ENCODE results near the gene CTF1. TPM values are rescaled to one million over a fixed set of nuclear protein-coding genes. Genes with fewer than 3 reads are reported as not detected.

The CTF1 gene
- total RNA-seq, 1 donor from 2014 or later = 5.1 TPM

DNA sequence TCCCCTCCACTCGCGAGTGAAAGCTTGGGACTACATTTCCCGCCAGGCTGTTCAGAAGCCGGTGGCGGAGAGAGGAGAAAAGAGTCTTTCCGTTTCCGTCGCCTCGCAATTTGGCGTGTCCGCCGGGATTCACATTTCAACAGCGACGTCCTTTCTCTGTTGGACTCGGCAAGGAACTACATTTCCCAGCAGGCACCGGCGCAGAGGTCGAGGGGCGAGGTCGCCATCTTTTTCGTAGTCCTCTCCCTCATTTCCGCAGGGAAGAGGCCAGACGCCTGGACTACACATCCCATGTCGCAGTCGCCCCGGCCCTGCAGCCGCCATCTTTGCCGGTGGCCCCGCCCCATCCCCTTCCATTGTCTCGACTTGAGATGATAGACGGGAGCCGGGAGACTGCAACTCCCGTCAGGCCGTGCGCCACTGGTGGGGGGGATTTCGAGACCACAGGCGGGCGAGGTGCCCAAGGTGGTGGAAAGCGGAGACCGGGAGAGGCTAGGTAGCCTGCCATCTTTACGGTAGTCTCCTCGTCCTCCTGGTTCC lies 26.1 kb downstream of the CTF1 start:
- H3K27ac Mint-ChIP-seq = peak overlapping the region; percentile 100
- peaks cover 2% of the 10 kb centered on the region for H3K36me3 Mint-ChIP-seq (ENCODE audit: insufficient read depth)
- no peak for TF ChIP-seq CTCF (IDR thresholded peaks at IDR 0.05; ENCODE audit: unreplicated experiment)
- H3K9me3 Mint-ChIP-seq (ENCODE audit: low read depth) = no peaks in the 10 kb centered on the region
- no peaks in the 10 kb centered on the region for H3K27me3 Mint-ChIP-seq
- peak overlapping the region; percentile 97 for H3K4me3 Mint-ChIP-seq (ENCODE audit: low read depth)
- peak; percentile 99 for DNase-seq (ENCODE audit: low spot score, unreplicated experiment)
- peaks cover 8% of the 10 kb centered on the region for H3K4me1 Mint-ChIP-seq (ENCODE audit: low read depth)

GRCh38 chr16:30922960-30923535 lies 26.6 kb downstream of the CTF1 start:
- Mint-ChIP-seq H3K36me3 (ENCODE audit: insufficient read depth) (peaks cover 2% of the 10 kb centered on the region), H3K4me1 (ENCODE audit: low read depth) (peaks cover 8% of the 10 kb centered on the region), H3K27me3 (no peaks in the 10 kb centered on the region), H3K4me3 (ENCODE audit: low read depth) (peak overlapping the region; percentile 97), H3K9me3 (ENCODE audit: low read depth) (no peaks in the 10 kb centered on the region), H3K27ac (peak overlapping the region; percentile 100)
- DNase-seq (ENCODE audit: low spot score, unreplicated experiment) = peak; percentile 96
- TF ChIP-seq CTCF (IDR thresholded peaks at IDR 0.05; ENCODE audit: unreplicated experiment) = no peak

DNA sequence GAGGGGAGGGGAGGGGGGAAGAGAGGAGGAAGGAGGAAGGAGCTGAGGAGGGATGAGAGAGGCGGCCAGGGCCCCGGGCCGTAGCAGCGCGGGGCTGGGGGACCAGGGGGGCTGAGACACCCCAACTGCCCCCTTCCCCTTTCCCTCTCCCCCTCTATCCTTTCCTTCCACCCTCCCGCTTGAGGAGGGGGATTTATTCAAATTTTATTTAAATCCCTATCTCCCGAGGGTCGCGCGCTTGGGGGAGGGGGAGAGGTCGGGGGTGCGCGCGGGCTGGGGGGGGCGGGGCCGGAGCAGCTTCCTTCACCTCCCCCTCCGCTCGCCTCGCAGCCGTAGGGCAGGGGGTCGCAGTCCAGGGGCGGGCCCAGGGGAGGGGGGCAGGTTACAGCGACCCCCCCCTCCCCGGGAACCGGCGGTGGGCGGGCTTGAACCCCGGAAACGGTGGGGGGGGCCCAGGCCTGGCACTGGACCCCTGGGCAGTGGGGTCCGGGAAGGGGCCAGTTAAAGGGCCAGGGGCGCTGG lies 27.2 kb downstream of the CTF1 start, which contains the start of gene FBXL19:
Gene FBXL19, plus strand, starts transcription at position 19 of the 522 bp plus-strand sequence. CDS start 2,183 bp downstream, outside the sequence.
- peaks cover 8% of the 10 kb centered on the region for H3K4me1 Mint-ChIP-seq (ENCODE audit: low read depth)
- H3K9me3 Mint-ChIP-seq (ENCODE audit: low read depth) = no peaks in the 10 kb centered on the region
- H3K27me3 Mint-ChIP-seq = no peaks in the 10 kb centered on the region
- no peak for TF ChIP-seq CTCF (IDR thresholded peaks at IDR 0.05; ENCODE audit: unreplicated experiment)
- H3K27ac Mint-ChIP-seq = peak within 1 kb of the TSS; percentile 100
- H3K36me3 Mint-ChIP-seq (ENCODE audit: insufficient read depth) = peaks cover 2% of the 10 kb centered on the region
- peak; percentile 50 for DNase-seq (ENCODE audit: low spot score, unreplicated experiment)
- H3K4me3 Mint-ChIP-seq (ENCODE audit: low read depth) = peak within 1 kb of the TSS; percentile 97

GRCh38 chr16:30924076-30924912 lies 27.9 kb downstream of the CTF1 start:
- Mint-ChIP-seq H3K27me3 (no peaks in the 10 kb centered on the region), H3K4me3 (ENCODE audit: low read depth) (peak overlapping the region; percentile 79), H3K9me3 (ENCODE audit: low read depth) (no peaks in the 10 kb centered on the region), H3K36me3 (ENCODE audit: insufficient read depth) (peaks cover 2% of the 10 kb centered on the region), H3K27ac (peak overlapping the region; percentile 30), H3K4me1 (ENCODE audit: low read depth) (peaks cover 8% of the 10 kb centered on the region)
- no peak for DNase-seq (ENCODE audit: low spot score, unreplicated experiment)
- no peak for TF ChIP-seq CTCF (IDR thresholded peaks at IDR 0.05; ENCODE audit: unreplicated experiment)

All from progenitor cell of endocrine pancreas (in vitro differentiated cells).